B cell (primary cell): ENCODE data around the gene PRR18. TPM values are rescaled to one million over a fixed set of nuclear protein-coding genes. Genes with fewer than 3 reads are reported as not detected.

Experiments used
- ATAC-seq: fragments of 200-7000 bp; cut with Tn5 transposase; one replicate; pipeline ENCODE4 v1.10.0; 2021; ENCODE audit warnings: low read depth, mild to moderate bottlenecking, moderate number of reproducible peaks, moderate library complexity
- CTCF ChIA-PET: fragments of 350-600 bp; sonication (Branson Sonifier 250); formaldehyde crosslinking; loops from one replicate; lab custom pipeline; 2021; ENCODE audit warnings: antibody characterized with exemption, inconsistent platforms; lab: Charles Lee
- POLR2A ChIA-PET: fragments of 350-600 bp; sonication (Branson Sonifier 250); formaldehyde crosslinking; loops from one replicate; lab custom pipeline; 2021; ENCODE audit warnings: antibody characterized with exemption; lab: Charles Lee
- DNase-seq: peaks from one replicate; pipeline ENCODE4 v3.0.0; 2013
- H2AFZ ChIP-seq: 2 replicates; pipeline ENCODE4 v1.6.1; 2012; ENCODE audit warnings: mild to moderate bottlenecking, low read depth, low read length; ENCODE audit not compliant: insufficient read depth, poor library complexity, severe bottlenecking
- H3K27ac ChIP-seq, 2 donors: 1 replicate in 1 of 2; 2 replicates in 1 of 2; pipeline ENCODE4 v1.5.1; 2012 to 2013; ENCODE audit warnings: low read length in 2 of 2, mild to moderate bottlenecking in 2 of 2, moderate library complexity in 1 of 2
- H3K27me3 ChIP-seq, 4 experiments: fragments of 200-600 bp in 1 of 4; sonication (generic) in 1 of 4; replicated peaks in 1 of 4; 1 replicate in 2 of 4; 2 replicates in 2 of 4; pipeline versions ENCODE4 v1.6.1 to v1.7.0; 2013 to 2016; ENCODE audit warnings: low read length in 3 of 4, mild to moderate bottlenecking in 2 of 4, mixed read lengths in 1 of 4, moderate library complexity in 1 of 4; ENCODE audit not compliant: insufficient read depth in 4 of 4, control insufficient read depth in 3 of 4; ENCODE audit errors: control extremely low read depth in 1 of 4
- H3K36me3 ChIP-seq, 2 experiments: replicated peaks in 1 of 2; 1 replicate in 1 of 2; 2 replicates in 1 of 2; pipeline versions ENCODE4 v1.6.1 to v1.7.1; 2013; ENCODE audit warnings: low read length in 1 of 2; ENCODE audit not compliant: insufficient read depth in 2 of 2, control insufficient read depth in 1 of 2; ENCODE audit errors: control extremely low read depth in 1 of 2, extremely low read depth in 1 of 2
- H3K4me1 ChIP-seq, 2 donors: fragments of 200-600 bp in 1 of 2; sonication (generic) in 1 of 2; 1 replicate in 1 of 2; 2 replicates in 1 of 2; pipeline versions ENCODE4 v1.5.1 to v1.6.1; 2013 to 2017; ENCODE audit warnings: low read length in 2 of 2; ENCODE audit not compliant: control insufficient read depth in 2 of 2, insufficient read depth in 2 of 2
- H3K4me2 ChIP-seq: replicated peaks from 2 replicates; pipeline ENCODE3; 2012; ENCODE audit warnings: mild to moderate bottlenecking, low read depth, low read length; ENCODE audit not compliant: poor library complexity, severe bottlenecking
- H3K4me3 ChIP-seq, 5 experiments: fragments of 200-600 bp in 1 of 5; sonication (generic) in 1 of 5; 1 replicate in 3 of 5; 2 replicates in 2 of 5; pipeline versions ENCODE4 v1.5.1 to v1.7.0; 2011 to 2016; ENCODE audit warnings: low read length in 4 of 5, mild to moderate bottlenecking in 4 of 5, low read depth in 2 of 5, control low read depth in 1 of 5, moderate library complexity in 1 of 5; ENCODE audit not compliant: insufficient read depth in 1 of 5; ENCODE audit errors: control extremely low read depth in 1 of 5, extremely low read depth in 1 of 5
- H3K79me2 ChIP-seq: fragments of 200-600 bp; sonication (generic); one replicate; pipeline ENCODE4 v1.6.0; 2016; ENCODE audit warnings: low read length; ENCODE audit not compliant: control insufficient read depth, insufficient read depth
- H3K9ac ChIP-seq: fragments of 200-600 bp; sonication (generic); 2 replicates; pipeline ENCODE4 v1.6.1; 2017; ENCODE audit warnings: mild to moderate bottlenecking, low read length, moderate library complexity
- H3K9me3 ChIP-seq, 3 donors: one replicate each; pipeline versions ENCODE4 v1.6.1 to v1.7.1; 2013; ENCODE audit warnings: low read length in 2 of 3; ENCODE audit not compliant: control insufficient read depth in 2 of 3, insufficient read depth in 1 of 3; ENCODE audit errors: control extremely low read depth in 1 of 3
- H4K20me1 ChIP-seq: 2 replicates; pipeline ENCODE4 v1.6.0; 2012; ENCODE audit warnings: mild to moderate bottlenecking, low read length; ENCODE audit not compliant: insufficient read depth, control insufficient read depth, poor library complexity, severe bottlenecking
- H3K27ac Mint-ChIP-seq: one replicate; pipeline ENCODE4 v1.8.0; 2021; ENCODE audit warnings: mixed read lengths
- H3K27me3 Mint-ChIP-seq: one replicate; pipeline ENCODE4 v1.8.0; 2021; ENCODE audit warnings: mixed read lengths
- H3K4me1 Mint-ChIP-seq: one replicate; pipeline ENCODE4 v1.8.0; 2021; ENCODE audit warnings: mixed read lengths
- H3K4me3 Mint-ChIP-seq: one replicate; pipeline ENCODE4 v1.8.0; 2021; ENCODE audit warnings: mixed read lengths
- H3K9me3 Mint-ChIP-seq: one replicate; pipeline ENCODE4 v1.8.0; 2022; ENCODE audit warnings: mixed read lengths; ENCODE audit not compliant: insufficient read depth
- EZH2 ChIP-seq: IDR thresholded peaks from 2 replicates; pipeline ENCODE4 v1.6.1; 2012; ENCODE audit warnings: borderline replicate concordance, low read depth, mild to moderate bottlenecking, moderate library complexity, low read length; ENCODE audit not compliant: insufficient read depth, poor library complexity, severe bottlenecking
- WGBS: methylation state at CpG from one replicate; pipeline ENCODE4 v1.1.5; 2013; ENCODE audit warnings: missing lambda C conversion rate; ENCODE audit not compliant: insufficient coverage; 5-methylcytosine and 5-hydroxymethylcytosine counted together
- intact Hi-C: fragments of 100-400 bp; cut with micrococcal nuclease; formaldehyde crosslinking; loops from one replicate; pipeline ENCODE4 v1.10.0; 2022
- polyA plus RNA-seq: library from polyadenylated mRNA; depleted of rRNA; stranded (reverse); fragments of >200 nt; gene quantifications from 2 replicates; pipeline ENCODE4 v1.2.3, GENCODE V29; 2012
- total RNA-seq, 2 donors: library from RNA; stranded (reverse); fragments of 120-200 nt in 1 of 2; gene quantifications; 1 replicate in 1 of 2; 2 replicates in 1 of 2; pipeline versions ENCODE4 v1.2.3 to v1.2.4, GENCODE V29; 2013 to 2022
- TF ChIP-seq, protein P1 (sequence below): fragments of 200-600 bp; IDR thresholded peaks from one replicate; pipeline ENCODE4 v1.8.0; 2022; ENCODE audit warnings: antibody characterized with exemption, mild to moderate bottlenecking

The PRR18 gene
- total and polyA plus RNA-seq, 2 donors (not counting 1 experiment from before 2014, with no cell fraction given), result not detected

DNA sequence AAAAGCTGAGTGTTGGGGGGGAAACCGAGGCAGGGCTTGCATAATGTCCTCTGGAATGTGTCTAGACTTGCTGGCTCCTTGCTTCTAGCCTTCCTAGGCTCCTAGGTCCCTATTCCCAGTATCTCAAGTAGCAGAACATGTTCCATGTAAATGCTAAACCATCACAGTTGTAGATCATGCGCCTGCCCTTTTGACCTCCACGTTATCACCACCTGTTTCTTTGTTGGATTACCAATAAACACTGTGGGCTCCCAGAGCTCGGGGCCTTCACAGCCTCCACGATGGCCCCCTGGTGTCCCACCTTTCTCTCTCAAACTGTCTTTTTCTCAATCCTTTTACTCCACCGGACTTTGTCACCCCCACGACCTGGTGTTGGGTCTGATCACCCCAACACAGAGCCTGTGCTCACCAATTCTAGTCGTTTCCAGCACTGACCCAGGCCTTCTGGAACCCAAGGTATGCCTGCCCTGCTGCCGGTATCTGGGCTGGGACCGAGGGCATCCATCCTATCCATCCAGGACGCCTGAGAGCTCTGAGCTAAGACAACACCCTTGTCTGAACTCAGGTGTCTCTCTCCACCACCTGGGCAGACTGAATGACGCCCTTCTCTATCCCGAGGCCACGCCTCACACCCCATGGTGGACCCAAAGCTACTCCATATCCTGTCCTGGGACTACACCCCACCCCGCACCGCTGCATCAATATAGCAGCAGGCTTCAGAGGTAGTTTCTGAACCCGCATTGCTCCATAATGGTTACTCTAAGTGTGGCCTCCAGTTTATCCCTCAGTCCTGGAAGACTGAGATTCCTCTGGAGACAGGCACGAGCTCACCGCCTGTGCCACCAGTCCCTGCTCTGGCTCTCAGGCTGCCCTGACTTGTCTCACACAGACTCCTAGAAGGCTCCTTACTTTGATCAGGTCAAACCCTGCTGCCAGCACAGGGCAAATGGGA is 9.3 kb upstream of the PRR18 start:
- Histone ChIP-seq H2AFZ (no peak overlapping the region), H3K27ac (no peak overlapping the region), H3K4me1 (no peaks in the 10 kb centered on the region), H3K9me3 (no peaks in the 10 kb centered on the region), H3K36me3 (peaks cover 7 to 26% of the 10 kb centered on the region in 2 experiments), H3K9ac (no peak overlapping the region), H3K4me3 (no peak overlapping the region), H3K79me2 (no peaks in the 10 kb centered on the region), H3K4me2 (no peak overlapping the region), H4K20me1 (no peaks in the 10 kb centered on the region), H3K27me3 (no peaks in the 10 kb centered on the region)
- intact Hi-C loops, result no loop called here
- ATAC-seq (no peak), DNase-seq (no peak)
- CTCF ChIA-PET, result interaction anchor here (2.6 to 3.9 kb wide), 2 partner anchors 63 to 83 kb away, joined by 12 to 22 read pairs; no protein-coding TSS in a partner anchor
- Mint-ChIP-seq H3K4me1 (no peaks in the 10 kb centered on the region), H3K9me3 (no peaks in the 10 kb centered on the region), H3K27ac (no peak overlapping the region), H3K4me3 (no peak overlapping the region), H3K27me3 (no peaks in the 10 kb centered on the region)
- TF ChIP-seq, protein P1, sequence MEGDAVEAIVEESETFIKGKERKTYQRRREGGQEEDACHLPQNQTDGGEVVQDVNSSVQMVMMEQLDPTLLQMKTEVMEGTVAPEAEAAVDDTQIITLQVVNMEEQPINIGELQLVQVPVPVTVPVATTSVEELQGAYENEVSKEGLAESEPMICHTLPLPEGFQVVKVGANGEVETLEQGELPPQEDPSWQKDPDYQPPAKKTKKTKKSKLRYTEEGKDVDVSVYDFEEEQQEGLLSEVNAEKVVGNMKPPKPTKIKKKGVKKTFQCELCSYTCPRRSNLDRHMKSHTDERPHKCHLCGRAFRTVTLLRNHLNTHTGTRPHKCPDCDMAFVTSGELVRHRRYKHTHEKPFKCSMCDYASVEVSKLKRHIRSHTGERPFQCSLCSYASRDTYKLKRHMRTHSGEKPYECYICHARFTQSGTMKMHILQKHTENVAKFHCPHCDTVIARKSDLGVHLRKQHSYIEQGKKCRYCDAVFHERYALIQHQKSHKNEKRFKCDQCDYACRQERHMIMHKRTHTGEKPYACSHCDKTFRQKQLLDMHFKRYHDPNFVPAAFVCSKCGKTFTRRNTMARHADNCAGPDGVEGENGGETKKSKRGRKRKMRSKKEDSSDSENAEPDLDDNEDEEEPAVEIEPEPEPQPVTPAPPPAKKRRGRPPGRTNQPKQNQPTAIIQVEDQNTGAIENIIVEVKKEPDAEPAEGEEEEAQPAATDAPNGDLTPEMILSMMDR, result no peak
- TF ChIP-seq EZH2, result no peak
- WGBS, result 96% methylated on average over 18 of the region's 19 CpGs
- POLR2A ChIA-PET, result no interaction called here

DNA sequence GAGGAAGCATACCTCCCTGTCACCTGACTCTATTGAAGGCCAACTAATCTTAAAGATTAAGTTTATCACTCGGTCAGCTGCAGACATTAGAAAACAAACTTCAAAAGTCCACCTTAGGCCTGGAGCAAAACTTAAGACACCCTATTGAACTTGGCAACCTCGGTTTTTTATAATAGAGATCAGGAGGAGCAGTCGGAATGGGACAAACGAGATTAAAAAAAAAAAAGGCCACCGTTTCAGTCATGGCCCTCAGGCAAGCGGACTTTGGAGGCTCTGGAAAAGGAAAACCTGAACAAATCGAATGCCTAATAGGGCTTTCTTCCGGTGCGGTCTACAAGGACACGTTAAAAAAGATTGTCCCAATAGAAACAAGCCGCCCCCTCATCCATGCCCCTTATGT is 7.2 kb upstream of the PRR18 start:
- Histone ChIP-seq H4K20me1 (no peaks in the 10 kb centered on the region), H2AFZ (no peak overlapping the region), H3K4me3 (no peak overlapping the region), H3K27ac (no peak overlapping the region), H3K79me2 (no peaks in the 10 kb centered on the region), H3K27me3 (peaks cover 0 to 2% (median 0%) of the 10 kb centered on the region in 4 experiments), H3K36me3 (peaks cover 3 to 10% of the 10 kb centered on the region in 2 experiments), H3K4me2 (no peak overlapping the region), H3K4me1 (no peaks in the 10 kb centered on the region), H3K9ac (no peak overlapping the region), H3K9me3 (no peaks in the 10 kb centered on the region)
- TF ChIP-seq, protein P1, result no peak
- TF ChIP-seq EZH2, result no peak
- no peak overlapping the region for H3K4me3 Mint-ChIP-seq
- H3K9me3 Mint-ChIP-seq, result no peaks in the 10 kb centered on the region
- WGBS, result 90% methylated on average over 10 of the region's 11 CpGs
- ChIA-PET POLR2A (no interaction called here), CTCF (interaction anchor here (15.9 kb wide), 1 partner anchor 82 kb away, joined by 266 read pairs; no protein-coding TSS in a partner anchor)
- intact Hi-C loops, result no loop called here
- DNase-seq (no peak), ATAC-seq (no peak)
- no peaks in the 10 kb centered on the region for H3K4me1 Mint-ChIP-seq
- no peak overlapping the region for H3K27ac Mint-ChIP-seq
- H3K27me3 Mint-ChIP-seq, result no peaks in the 10 kb centered on the region
